ENCODE results near the gene CKAP2L.

CKAP2L gene

GRCh38 chr2:112807233-112807807 lies 42.9 kb upstream of the CKAP2L start:
- no peak for TF ChIP-seq CTCF (IDR thresholded peaks at IDR 0.05)

GRCh38 chr2:112805542-112805941 lies 41.1 kb upstream of the CKAP2L start:
- TF ChIP-seq CTCF (IDR thresholded peaks at IDR 0.05): no peak

- no peak for TF ChIP-seq CTCF (IDR thresholded peaks at IDR 0.05)
Observed at GRCh38 chr2:112803691-112804521, 39.5 kb upstream of the CKAP2L start.

- no peak for TF ChIP-seq CTCF (IDR thresholded peaks at IDR 0.05)
Observed at GRCh38 chr2:112800881-112801583, 36.6 kb upstream of the CKAP2L start.

- TF ChIP-seq CTCF (IDR thresholded peaks at IDR 0.05): no peak
Observed at GRCh38 chr2:112798979-112799975, 34.9 kb upstream of the CKAP2L start.

GRCh38 chr2:112796486-112796885 lies 32.1 kb upstream of the CKAP2L start:
- no peak for TF ChIP-seq CTCF (IDR thresholded peaks at IDR 0.05)

GRCh38 chr2:112795774-112796173 lies 31.4 kb upstream of the CKAP2L start:
- TF ChIP-seq CTCF (IDR thresholded peaks at IDR 0.05): no peak

Measured in LNCAP (cell line).